NCI-H146 treated with DMSO at 0.1 percent for 48 hours (cell line): ENCODE measurements around the gene CES2.
A peak's percentile ranks its signal among the peaks of the same experiment; 100 is the strongest.
"Not testable (repeated sequence)": the region's sequence is repeated elsewhere in the genome, so short reads cannot be mapped to it uniquely, and the experiment has no call there.

Experiments used
- DNase-seq: peaks from one replicate; lab custom pipeline; 2025; ENCODE audit not compliant: unreplicated experiment; lab: John Stamatoyannopoulos, UW

Gene CES2

DNA sequence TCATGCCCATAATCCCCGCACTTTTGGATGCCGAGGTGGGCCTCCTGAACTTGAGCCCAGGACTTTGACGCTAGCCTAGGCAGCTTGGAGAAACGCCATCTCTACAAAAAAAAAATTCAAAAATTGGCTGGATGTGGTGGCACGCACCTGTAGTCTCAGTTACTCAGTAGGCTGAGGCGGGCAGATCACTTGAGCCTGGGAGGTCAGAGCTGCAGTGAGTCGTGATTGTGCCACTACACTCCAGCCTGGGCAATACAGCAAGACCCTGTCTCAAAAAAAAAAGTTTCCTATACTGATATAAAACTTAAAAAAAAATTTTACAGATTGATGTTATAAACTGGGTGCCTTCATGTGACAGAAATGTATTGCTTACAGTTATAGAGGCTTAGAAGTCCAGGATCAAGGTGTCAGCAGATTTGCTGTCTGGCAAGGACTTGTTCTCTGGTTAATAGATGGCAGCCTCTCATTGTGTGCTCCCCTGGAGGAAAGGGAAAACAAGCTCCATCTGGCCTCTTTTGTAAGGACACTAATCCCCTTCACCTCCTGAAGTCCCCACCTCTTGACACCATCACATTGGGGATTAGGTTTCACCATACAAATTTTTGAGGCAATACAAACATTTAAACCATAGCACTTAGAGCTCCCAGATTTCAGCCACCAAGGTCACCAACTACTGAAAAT lies 17.3 kb downstream of the CES2 start:
- no peak for DNase-seq

DNA sequence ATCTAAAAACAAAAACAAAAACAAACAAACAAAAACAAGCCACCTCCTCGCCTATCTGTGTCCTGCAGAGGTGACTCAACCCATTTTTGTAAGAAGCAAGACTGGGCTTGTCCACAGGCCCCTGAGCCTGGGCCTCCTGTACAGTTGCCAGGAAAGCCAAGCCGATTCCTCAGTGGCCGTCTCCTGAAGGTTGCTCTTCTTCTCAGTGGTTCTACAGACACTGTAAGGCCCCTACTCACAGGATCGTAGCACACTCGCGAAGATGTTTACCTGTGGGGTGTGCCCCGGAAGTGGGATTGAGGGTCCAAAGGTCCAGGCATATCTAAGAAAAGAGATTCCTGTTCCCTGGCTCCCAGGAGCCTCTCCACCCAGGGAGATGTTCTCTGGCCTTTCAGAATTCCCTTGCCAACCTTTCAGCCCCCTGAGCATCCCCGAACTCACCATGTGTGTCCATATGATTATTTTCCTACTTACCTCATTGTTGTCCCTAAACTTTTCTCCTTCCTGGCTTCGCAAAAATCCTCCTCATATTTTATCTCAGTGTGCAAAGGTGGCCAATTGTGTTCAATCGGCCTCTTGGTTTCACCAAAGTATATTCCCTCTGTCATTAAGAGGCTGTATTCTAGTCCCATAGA lies 18.3 kb downstream of the CES2 start:
- DNase-seq, result no peak

DNA sequence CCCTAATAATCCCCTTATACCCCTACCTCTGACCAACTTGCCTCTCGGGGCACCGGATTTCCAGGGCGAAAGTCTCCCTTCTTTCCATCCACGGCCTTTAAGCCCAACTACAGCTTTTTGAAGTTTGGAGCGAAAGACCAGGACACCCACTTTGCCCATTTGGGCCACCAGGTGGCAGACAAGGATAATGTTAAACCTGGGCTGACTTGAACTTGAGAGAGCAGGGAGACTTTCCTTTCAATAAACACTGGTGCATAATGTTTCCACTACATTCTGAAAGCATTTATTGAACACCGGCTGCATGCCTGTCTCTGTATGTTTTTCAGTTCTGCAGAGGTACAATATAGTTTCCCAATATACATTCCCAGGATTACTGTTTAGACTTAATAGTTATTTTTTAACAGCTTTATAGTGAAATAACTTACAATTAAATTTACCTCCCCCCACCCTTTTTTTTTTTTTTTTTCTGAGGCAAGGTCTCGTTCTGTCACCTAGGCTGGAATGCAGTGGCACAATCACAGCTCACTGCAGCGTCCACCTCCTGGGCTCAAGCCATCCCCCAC lies 18.9 kb downstream of the CES2 start:
- peak; percentile 26 for DNase-seq

DNA sequence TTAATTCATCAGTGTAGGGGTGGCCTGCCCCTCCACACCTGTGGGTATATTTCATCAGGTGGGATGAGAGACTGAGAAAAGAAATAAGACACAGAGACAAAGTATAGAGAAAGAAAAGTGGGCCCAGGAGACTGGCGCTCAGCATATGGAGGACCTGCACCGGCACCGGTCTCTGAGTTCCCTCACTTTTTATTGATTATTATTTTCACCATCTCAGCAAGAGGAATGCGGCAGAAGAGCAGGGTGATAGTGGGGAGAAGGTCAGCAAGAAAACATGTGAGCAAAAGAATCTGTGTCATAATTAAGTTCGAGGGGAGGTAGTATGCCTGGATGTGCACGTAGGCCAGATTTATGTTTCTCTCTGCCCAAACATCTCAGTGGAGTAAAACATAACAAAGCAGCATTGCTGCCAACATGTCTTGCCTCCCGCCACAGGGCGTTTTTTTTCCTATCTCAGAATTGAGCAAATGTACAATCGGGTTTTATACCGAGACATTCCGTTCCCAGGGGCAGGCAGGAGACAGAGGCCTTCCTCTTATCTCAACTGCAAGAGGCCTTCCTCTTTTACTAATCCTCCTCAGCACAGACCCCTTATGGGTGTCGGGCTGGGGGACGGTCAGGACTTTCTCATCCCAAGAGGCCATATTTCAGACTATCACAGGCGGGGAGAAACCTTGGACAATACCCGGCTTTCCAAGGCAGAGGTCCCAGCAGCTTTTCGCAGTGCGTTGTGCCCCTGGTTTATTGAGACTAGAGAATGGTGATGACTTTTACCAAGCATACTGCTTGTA lies 20.2 kb downstream of the CES2 start:
- not testable (repeated sequence) for DNase-seq

DNA sequence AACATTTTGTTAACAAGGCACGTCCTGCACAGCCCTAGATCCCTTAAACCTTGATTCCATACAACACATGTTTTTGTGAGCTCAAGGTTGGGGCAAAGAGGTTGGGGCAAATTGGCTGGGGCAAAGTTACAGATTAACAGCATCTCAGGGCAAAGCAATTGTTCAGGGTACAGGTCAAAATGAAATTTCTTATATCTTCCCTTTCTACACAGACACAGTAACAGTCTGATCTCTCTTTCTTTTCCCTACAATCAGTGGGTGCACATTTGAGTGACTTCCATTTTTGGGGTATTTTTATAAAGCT lies 20.8 kb downstream of the CES2 start:
- DNase-seq, result not testable (repeated sequence)

DNA sequence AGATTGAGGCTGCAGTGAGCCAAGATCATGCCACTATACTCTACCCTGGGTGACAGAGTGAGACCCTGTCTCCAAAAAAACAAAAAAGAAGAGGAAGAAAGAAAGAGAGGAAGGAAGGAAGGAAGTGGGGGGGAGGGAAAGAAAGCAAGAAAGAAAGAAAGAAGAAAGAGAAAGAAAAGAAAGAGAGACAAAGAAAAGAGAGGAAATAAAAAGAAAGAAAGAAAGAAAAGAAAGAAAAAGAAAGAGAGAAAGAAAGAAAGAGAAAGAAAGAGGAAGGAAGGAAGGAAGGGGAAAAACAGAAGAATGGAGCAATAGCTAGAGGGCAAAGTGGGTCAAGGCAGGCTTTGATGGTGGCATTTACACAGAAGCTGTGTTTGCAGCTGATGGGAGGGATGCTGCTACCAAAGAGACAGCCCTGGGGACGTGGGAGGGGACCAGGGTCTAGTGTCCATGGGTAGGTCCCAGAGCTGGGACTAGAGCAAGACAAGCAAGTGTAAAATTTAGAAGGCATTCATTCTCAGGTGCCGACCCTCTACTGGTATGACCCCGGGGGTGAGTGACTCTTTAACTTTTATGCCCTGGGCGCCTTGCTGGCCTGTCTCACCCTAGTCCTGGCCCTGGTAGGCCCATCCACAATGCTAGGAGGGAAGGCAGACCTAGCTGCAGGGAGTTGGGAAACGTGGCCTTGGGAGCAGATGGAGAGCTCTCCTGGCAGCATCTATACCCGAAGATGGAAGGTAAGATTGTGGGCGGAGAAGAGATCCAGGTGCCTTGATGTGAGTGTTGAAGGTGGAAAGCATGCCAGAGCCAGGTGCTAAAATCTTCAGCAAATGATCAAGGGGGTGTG lies 23.8 kb downstream of the CES2 start:
- no peak for DNase-seq

DNA sequence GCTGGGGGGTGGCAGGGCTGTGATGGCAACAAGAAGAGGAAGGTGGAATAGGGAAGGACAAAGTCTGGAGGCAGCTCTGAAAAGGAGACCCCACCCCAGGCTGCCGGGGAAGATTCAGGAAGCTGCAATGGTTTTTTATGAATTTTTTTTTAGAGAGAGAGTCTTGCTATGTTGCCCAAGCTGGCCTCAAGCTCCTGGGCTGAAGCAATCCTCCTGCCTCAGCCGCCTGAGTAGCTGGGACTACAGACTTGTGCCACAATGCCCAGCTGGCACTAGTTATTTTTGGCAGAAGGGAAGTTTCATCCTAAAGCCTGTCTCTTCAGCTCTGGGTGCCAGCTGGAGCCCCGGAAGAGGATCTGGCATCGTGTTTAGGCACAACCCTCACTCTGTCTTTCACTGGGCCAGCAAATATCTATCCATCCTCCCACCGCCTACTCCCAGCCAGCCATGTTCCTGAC lies 24.4 kb downstream of the CES2 start:
- no peak for DNase-seq

DNA sequence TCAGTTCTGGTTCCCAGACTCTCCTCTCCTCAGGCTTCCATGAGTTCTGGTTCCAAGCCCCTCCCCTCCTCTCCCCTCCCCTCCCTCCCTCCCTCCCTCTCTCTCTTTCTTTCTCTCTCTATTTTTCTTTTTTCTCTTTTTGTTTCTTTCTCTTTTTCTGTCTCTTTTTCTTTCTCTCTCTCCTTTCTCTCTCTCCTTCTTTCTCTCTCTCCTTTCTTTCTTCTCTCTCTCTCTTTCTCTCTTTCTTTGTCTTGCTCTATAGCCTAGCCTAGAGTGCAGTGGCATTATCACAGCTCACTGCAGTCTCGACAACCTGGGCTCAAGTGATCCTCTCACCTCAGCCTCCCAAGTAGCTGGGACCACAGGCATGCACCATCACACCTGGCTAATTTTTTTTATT lies 25.0 kb downstream of the CES2 start:
- no peak for DNase-seq

DNA sequence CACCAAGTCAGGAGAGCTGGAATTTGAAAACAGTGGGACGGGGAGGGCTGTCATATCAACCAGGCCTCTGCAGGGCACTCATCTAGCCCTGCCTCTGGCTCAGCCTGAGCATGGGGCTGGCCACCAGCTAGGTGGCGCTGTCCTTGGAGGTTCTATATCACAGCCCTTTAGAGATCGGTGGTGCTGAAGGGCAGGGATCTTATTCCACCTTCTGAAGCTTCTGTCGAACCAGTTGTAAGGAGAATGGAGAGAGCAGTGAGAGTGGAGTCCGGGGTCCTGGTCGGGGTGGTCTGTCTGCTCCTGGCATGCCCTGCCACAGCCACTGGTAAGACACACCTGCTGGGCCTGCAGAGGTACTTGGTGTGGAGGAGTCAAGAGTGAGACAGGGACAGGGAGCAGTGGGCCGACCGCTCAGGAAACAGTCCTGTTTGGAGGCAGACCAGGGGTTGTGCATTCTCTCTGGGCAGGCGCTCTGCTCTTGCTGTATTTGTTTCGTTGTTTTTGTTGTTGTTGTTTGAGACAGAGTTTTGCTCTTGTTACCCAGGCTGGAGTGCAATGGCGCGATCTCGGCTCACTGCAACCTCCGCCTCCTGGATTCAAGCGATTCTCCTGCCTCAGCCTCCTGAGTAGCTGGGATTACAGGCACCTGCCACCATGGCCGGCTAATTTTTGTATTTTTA lies 25.9 kb downstream of the CES2 start, which contains the start of gene CES3:
CES3 (plus strand) TSS at position 202 of the 680 bp plus-strand sequence; CDS start at position 244, 42 bp downstream.
- peak; percentile 51 for DNase-seq

DNA sequence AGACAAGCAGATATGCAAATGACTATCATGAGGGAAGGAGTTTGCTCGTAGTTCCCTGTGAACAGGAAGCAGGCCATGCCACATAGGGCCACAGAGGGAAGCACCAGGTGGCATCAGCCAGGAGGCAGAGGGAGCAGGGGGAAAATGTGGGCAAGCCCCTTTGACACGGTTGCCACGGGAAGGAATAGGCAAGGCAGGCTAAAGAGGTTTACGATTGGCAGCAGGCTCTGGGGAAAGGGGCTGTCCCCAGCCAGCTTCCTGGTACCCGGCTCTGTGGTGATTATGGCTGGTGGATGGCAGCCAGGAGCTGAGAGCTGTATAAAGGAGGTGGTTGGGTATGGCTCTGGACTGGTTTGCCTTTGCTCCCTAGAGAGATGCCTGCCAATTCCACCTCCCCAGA lies 26.6 kb downstream of the CES2 start:
- no peak for DNase-seq

DNA sequence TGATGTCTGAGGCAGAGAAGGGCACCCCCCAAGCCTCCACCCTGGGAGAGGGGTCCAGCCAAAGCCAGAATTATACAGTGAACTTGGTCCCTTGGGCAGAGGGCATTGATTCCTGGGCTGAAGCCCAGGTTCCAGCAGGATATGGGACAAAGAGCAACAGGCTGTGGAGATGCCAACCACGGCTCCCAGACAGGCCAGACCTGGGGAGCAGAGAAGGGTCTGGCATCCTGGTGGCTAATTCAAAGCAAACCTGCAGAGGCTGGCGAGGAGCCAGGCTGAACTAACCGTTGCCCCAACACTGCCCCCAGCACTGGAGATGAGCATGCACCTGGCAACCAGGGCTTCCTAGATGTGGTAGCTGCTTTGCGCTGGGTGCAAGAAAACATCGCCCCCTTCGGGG lies 28.7 kb downstream of the CES2 start:
- no peak for DNase-seq

DNA sequence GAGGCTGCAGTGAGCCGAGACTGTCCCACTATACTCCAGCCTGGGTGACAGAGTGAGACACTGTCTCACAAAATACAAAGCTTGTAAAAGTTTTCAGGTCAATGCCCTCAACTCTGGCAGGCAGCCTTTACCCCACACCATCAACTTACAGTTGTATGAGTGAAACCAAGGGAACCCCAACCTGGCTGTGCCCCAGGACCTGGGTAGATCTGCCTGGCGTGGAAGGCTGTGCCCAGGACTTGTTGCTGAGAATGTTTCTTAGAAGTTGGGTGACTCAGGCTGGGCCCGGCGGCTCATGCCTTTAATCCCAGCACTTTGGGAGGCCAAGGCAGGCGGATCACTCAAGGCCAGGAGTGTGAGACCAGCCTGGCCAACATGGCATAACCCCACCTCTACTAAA lies 33.5 kb downstream of the CES2 start:
- no peak for DNase-seq

DNA sequence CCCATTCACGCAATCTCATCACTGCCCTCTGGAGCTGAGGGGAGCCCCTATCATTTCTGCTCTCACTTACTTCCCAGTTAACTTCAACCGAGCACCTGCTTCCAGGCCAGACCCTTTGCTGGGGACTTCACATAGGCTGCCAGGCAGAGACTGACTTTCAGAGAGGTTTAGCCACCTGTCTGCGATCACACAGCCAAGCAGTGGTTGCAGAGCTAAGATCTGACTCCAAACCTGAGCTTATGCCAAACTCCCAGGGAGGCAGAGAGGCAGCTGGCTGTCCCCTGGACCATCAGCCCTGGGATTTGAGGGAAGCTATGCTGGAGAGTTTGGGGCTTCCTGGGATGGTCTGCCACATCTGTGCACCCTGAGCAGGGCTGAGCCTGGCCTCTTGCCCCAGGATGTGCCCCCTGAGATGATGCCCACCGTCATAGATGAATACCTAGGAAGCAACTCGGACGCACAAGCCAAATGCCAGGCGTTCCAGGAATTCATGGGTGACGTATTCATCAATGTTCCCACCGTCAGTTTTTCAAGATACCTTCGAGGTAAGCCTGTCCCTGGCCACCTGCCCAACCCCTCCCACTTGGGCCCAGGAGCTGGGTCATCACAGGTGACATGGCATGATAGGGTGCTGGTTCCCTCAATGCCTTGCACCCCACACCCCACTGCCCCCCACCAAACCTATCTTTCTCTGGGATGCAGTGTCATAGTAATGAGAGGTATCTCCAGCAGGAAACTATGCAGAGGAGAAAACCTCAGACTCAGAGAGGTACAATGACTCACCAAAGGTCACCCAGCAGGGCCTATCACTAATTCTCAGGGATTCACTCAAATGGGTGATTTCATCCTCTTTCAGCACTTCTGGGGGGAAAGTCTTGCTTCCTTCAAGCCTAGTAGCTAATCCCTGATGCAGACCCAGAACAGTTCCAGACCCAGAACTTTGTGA lies 35.7 kb downstream of the CES2 start:
- DNase-seq, result no peak

DNA sequence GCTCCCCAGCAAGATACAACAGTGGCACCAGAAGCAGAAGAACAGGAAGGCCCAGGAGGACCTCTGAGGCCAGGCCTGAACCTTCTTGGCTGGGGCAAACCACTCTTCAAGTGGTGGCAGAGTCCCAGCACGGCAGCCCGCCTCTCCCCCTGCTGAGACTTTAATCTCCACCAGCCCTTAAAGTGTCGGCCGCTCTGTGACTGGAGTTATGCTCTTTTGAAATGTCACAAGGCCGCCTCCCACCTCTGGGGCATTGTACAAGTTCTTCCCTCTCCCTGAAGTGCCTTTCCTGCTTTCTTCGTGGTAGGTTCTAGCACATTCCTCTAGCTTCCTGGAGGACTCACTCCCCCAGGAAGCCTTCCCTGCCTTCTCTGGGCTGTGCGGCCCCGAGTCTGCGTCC lies 37.7 kb downstream of the CES2 start:
- no peak for DNase-seq

DNA sequence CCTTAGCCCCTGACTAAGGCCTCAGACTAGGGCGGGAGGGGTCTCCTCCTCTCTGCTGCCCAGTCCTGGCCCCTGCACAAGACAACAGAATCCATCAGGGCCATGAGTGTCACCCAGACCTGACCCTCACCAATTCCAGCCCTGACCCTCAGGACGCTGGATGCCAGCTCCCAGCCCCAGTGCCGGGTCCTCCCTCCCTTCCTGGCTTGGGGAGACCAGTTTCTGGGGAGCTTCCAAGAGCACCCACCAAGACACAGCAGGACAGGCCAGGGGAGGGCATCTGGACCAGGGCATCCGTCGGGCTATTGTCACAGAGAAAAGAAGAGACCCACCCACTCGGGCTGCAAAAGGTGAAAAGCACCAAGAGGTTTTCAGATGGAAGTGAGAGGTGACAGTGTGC lies 38.4 kb downstream of the CES2 start:
- DNase-seq, result no peak

DNA sequence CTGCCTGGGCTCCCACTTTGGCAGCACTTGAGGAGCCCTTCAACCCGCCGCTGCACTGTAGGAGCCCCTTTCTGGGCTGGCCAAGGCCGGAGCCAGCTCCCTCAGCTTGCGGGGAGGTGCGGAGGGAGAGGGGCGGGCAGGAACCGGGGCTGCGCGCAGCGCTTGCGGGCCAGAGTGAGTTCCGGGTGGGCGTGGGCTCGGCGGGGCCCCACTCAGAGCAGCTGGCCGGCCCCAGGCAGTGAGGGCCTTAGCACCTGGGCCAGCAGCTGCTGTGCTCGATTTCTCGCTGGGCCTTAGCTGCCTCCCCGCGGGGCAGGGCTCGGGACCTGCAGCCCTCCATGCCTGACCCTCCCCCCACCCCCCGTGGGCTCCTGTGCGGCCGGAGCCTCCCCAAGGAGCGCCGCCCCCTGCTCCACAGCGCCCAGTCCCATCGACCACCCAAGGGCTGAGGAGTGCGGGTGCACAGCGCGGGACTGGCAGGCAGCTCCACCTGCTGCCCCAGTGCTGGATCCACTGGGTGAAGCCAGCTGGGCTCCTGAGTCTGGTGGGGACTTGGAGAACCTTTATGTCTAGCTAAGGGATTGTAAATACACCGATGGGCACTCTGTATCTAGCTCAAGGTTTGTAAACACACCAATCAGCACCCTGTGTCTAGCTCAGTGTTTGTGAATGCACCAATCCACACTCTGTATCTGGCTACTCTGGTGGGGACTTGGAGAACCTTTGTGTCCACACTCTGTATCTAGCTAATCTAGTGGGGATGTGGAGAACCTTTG lies 39.0 kb downstream of the CES2 start:
- DNase-seq, result not testable (repeated sequence)

DNA sequence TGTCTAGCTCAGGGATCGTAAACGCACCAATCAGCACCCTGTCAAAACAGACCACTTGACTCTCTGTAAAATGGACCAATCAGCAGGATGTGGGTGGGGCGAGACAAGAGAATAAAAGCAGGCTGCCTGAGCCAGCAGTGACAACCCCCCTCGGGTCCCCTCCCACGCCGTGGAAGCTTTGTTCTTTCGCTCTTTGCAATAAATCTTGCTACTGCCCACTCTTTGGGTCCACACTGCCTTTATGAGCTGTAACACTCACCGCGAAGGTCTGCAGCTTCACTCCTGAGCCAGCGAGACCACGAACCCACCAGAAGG lies 39.6 kb downstream of the CES2 start:
- not testable (repeated sequence) for DNase-seq

DNA sequence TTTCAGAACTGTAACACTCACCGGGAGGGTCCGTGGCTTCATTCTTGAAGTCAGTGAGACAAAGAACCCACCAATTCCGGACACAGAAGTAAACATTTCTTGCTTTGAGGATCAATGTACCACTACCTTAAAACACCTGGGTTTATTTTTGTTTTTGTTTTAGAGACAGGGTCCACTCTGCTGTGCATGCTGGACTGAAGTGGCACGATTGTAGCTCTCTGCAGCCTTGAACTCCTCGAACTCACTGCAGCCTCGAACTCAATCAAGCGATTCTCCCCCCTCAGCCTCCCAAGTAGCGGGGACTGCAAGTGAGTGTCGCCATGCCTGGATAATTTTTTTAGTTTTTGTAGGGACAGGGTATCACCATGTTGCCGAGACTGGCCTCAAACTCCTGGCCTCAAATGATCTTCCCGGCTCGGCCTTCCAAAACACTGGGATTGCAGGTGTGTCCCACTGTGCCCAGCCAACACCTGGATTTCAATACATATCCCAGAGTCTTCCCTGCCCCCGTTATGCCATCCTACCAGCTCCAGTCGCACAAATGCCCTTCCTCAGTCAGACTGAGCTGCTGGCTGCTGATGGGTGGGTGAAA lies 40.1 kb downstream of the CES2 start:
- DNase-seq, result no peak
